GM12892 (cell line): ENCODE results near the gene CDKAL1.

Source experiments
- POLR2A ChIP-seq: IDR thresholded peaks from 2 replicates; pipeline ENCODE4 v1.6.1; 2011; ENCODE audit warnings: low read depth, low read length, control low read depth
- POLR2AphosphoS5 ChIP-seq: IDR thresholded peaks from 2 replicates; pipeline ENCODE4 v1.6.1; 2011; ENCODE audit warnings: low read depth, low read length, control low read depth
- TAF1 ChIP-seq: IDR thresholded peaks from 2 replicates; pipeline ENCODE4 v1.6.1; 2011; ENCODE audit warnings: low read depth, mild to moderate bottlenecking, control low read depth, low read length, borderline replicate concordance

GRCh38 chr6:20575704-20576451 lies 41.6 kb downstream of the CDKAL1 start:
- TF ChIP-seq POLR2A = no peak
- TF ChIP-seq POLR2AphosphoS5 = no peak
- TF ChIP-seq TAF1 = no peak
